ENCODE measurements around the gene QKI.

QKI gene

DNA sequence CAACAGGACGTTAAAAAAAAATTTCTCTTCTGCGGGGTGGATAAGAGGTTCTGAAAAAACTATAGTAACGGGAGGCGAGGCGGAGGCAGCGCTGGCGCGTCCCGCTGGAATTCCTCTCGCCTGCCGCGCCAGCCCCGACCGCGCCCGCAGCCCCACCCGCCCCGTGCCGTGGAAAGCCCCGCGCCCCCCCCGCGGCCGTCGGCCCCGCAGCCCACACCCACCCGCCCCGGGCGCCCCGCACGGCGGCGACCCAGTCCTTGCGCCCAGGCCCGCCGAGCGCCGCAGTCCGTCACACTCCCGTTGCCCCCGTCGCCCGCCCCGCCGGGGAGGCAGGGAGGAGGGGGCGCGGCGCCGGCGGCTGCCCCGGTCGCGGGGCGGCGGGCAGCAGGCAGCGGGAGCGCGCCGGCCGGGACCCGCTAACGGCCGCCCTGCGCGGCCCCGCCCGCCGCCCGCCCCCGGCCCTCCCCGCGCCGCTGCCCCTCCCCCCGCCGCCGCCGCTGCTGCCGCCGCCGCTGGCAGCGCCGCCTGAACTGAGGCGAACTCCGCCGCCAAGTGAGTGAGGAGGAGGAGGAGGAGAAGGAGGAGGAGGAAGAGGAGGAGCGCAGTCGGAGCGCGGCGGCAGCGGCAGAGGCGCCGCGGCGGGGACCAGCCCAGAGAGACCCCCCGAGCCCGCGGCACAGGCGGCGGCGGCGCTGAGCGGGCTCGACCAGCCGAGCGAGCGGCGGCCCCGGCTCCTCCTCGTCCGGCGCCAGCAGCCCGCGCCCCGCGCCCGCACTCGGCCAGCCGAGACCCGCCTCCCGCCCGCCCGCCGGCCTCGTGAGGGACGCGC is at the start of gene QKI:
QKI (plus strand) TSS at position 602 of the 829 bp plus-strand sequence. CDS start 476 bp downstream, outside the sequence.
- H3K27me3 ChIP-seq (ENCODE audit: insufficient read depth, poor library complexity, severe bottlenecking), result no peaks in the 10 kb centered on the region
- no peaks in the 10 kb centered on the region for H3K4me1 ChIP-seq (ENCODE audit: insufficient read depth, poor library complexity, severe bottlenecking)
- TF ChIP-seq, protein P1, sequence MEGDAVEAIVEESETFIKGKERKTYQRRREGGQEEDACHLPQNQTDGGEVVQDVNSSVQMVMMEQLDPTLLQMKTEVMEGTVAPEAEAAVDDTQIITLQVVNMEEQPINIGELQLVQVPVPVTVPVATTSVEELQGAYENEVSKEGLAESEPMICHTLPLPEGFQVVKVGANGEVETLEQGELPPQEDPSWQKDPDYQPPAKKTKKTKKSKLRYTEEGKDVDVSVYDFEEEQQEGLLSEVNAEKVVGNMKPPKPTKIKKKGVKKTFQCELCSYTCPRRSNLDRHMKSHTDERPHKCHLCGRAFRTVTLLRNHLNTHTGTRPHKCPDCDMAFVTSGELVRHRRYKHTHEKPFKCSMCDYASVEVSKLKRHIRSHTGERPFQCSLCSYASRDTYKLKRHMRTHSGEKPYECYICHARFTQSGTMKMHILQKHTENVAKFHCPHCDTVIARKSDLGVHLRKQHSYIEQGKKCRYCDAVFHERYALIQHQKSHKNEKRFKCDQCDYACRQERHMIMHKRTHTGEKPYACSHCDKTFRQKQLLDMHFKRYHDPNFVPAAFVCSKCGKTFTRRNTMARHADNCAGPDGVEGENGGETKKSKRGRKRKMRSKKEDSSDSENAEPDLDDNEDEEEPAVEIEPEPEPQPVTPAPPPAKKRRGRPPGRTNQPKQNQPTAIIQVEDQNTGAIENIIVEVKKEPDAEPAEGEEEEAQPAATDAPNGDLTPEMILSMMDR (IDR thresholded peaks at IDR 0.05; ENCODE audit: poor library complexity, severe bottlenecking), result no peak
- peak within 1 kb of the TSS; percentile 92 for H3K27ac ChIP-seq (ENCODE audit: poor library complexity, severe bottlenecking)
- no peaks in the 10 kb centered on the region for H3K9me3 ChIP-seq (ENCODE audit: severe bottlenecking)
- DNase-seq (ENCODE audit: low spot score), result peak; percentile 70
- H3K4me3 ChIP-seq (ENCODE audit: severe bottlenecking), result peak within 1 kb of the TSS; percentile 69
- ATAC-seq (ENCODE audit: low read depth), result peak; percentile 28
- H3K36me3 ChIP-seq (ENCODE audit: low read depth), result no peaks in the 10 kb centered on the region

DNA sequence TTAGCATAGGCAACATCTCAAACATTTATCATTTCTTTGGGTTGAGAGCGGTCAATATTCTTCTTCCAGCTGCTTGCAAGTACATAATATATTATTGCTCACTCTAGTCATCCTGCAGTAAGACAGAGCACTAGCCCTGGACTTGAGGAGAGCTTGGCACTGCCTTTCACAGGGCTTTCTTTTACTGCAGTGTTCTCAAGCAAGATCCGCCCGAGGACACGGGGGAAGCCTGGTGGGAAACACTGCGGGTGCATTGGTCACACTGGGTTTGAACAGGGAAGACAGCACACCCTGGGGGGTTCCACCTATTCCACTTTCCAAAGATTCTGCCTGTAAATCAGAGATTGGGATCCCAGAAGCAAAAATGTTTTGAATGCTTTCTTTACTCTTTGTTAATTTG is 48.2 kb upstream of the QKI start:
- H3K36me3 ChIP-seq (ENCODE audit: low read depth), result no peaks in the 10 kb centered on the region
- no peak overlapping the region for H3K27ac ChIP-seq (ENCODE audit: poor library complexity, severe bottlenecking)
- H3K9me3 ChIP-seq (ENCODE audit: severe bottlenecking), result no peaks in the 10 kb centered on the region
- no peaks in the 10 kb centered on the region for H3K4me1 ChIP-seq (ENCODE audit: insufficient read depth, poor library complexity, severe bottlenecking)
- TF ChIP-seq, protein P1 (IDR thresholded peaks at IDR 0.05; ENCODE audit: poor library complexity, severe bottlenecking), result no peak
- H3K27me3 ChIP-seq (ENCODE audit: insufficient read depth, poor library complexity, severe bottlenecking), result no peaks in the 10 kb centered on the region
- H3K4me3 ChIP-seq (ENCODE audit: severe bottlenecking), result no peak overlapping the region
- ATAC-seq (ENCODE audit: low read depth) (no peak), DNase-seq (ENCODE audit: low spot score) (no peak)

DNA sequence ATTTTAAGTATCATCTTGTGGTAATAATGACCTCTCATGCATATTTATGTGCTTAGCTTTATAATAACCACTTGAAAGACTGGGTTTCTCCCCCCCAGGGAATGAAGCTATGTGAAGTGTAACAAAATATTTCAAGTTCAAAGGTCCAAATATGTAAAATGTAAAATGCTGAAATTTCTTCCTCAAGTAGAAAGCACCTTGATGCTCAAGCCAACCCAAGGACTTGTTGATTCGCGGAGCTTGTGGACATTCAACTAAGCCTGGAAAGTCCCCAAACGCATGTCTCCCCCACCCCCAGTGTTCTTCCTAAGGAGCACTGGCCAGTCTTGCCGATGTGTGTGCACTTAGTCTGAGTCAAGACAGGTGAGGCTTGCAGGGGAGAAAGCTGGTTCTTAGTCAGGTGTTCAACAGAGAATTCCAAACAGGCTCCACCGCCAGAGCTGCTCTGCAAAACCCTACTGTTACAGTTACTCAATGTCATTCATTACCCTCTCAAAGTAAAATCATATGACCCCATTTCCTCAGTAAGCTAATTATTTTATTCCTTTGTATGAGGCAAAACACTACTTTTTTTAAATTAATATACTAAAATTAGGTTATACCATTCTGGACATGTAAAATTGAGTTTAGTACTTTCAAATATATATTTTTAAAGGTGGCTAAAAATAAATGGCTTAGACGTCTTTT is 46.9 kb upstream of the QKI start:
- Histone ChIP-seq H3K4me3 (ENCODE audit: severe bottlenecking) (no peak overlapping the region), H3K9me3 (ENCODE audit: severe bottlenecking) (no peaks in the 10 kb centered on the region), H3K27me3 (ENCODE audit: insufficient read depth, poor library complexity, severe bottlenecking) (no peaks in the 10 kb centered on the region), H3K36me3 (ENCODE audit: low read depth) (no peaks in the 10 kb centered on the region), H3K4me1 (ENCODE audit: insufficient read depth, poor library complexity, severe bottlenecking) (no peaks in the 10 kb centered on the region), H3K27ac (ENCODE audit: poor library complexity, severe bottlenecking) (no peak overlapping the region)
- TF ChIP-seq, protein P1 (IDR thresholded peaks at IDR 0.05; ENCODE audit: poor library complexity, severe bottlenecking), result no peak
- ATAC-seq (ENCODE audit: low read depth), result no peak
- DNase-seq (ENCODE audit: low spot score), result no peak

DNA sequence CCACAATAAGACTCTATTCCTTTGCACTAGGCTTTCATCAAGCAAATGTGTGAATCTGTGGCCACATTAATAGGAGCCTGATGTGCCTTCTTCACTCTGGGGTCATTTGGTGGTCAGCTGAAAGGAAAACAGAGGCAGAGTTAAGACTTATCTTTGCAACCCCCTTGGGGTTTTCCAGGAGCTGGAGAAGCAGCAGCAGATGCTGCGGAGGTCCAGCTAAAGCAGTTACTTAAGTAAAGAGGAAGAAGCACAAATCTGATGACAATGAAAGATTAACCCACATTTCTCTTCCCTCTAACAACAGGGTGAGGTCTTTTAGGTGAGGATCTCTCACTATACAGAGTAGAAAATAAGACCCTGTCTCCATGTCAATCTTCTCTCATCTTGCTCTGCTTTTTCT is 45.4 kb upstream of the QKI start:
- no peak overlapping the region for H3K4me3 ChIP-seq (ENCODE audit: severe bottlenecking)
- DNase-seq (ENCODE audit: low spot score), result no peak
- no peak overlapping the region for H3K27ac ChIP-seq (ENCODE audit: poor library complexity, severe bottlenecking)
- TF ChIP-seq, protein P1 (IDR thresholded peaks at IDR 0.05; ENCODE audit: poor library complexity, severe bottlenecking), result no peak
- H3K4me1 ChIP-seq (ENCODE audit: insufficient read depth, poor library complexity, severe bottlenecking), result no peaks in the 10 kb centered on the region
- H3K27me3 ChIP-seq (ENCODE audit: insufficient read depth, poor library complexity, severe bottlenecking), result no peaks in the 10 kb centered on the region
- no peaks in the 10 kb centered on the region for H3K9me3 ChIP-seq (ENCODE audit: severe bottlenecking)
- no peaks in the 10 kb centered on the region for H3K36me3 ChIP-seq (ENCODE audit: low read depth)
- ATAC-seq (ENCODE audit: low read depth), result no peak

Data from RWPE2 (cell line).